DMS114 treated with DMSO at 0.1 percent for 48 hours (cell line): Measurements from ENCODE around the gene TACR1.
"Not testable (repeated sequence)": the region's sequence is repeated elsewhere in the genome, so short reads cannot be mapped to it uniquely, and the experiment has no call there.

Experiments used
- DNase-seq: peaks from one replicate; lab custom pipeline; 2025; ENCODE audit not compliant: unreplicated experiment; lab: John Stamatoyannopoulos, UW

The TACR1 gene, protein sequence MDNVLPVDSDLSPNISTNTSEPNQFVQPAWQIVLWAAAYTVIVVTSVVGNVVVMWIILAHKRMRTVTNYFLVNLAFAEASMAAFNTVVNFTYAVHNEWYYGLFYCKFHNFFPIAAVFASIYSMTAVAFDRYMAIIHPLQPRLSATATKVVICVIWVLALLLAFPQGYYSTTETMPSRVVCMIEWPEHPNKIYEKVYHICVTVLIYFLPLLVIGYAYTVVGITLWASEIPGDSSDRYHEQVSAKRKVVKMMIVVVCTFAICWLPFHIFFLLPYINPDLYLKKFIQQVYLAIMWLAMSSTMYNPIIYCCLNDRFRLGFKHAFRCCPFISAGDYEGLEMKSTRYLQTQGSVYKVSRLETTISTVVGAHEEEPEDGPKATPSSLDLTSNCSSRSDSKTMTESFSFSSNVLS

DNA sequence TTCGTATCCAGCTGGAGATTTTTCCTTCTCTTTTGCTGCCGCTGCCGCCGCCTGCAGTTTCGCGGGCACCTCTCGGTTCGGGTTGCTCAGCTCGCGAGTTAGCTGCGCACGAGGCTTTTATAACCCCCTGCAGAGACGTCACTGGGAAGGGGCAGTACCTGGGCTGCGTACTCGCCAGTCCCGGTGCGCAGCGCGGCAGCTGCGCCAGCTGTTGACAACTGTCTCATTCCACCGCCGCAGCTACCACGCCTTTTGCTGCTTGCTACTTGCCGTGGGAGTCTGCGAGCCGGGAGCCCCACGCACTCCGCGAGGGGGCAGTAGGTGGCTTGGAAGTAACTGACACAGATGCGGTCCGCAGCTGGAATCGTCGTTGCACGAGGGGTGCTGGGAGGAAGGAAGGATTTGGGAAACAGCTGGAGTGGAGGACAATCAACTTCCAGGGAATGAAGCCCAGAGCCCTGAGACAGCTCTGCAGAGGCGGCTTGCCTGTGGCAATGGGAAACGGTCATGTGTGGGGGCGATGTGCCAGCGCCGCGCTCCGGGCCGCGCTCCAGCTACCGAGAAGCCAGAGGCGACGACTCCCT is at the start of gene TACR1:
TSS of gene TACR1 (minus strand) at position 93 of the 584 bp plus-strand sequence. CDS start 586 bp downstream, outside the sequence.
- peak; percentile 11 for DNase-seq

- DNase-seq, result not testable (repeated sequence)
Observed at GRCh38 chr2:75248581-75248980, 49.3 kb upstream of the TACR1 start.

GRCh38 chr2:75246441-75247167 is 47.3 kb upstream of the TACR1 start:
- DNase-seq, result no peak

GRCh38 chr2:75243219-75243618 is 43.9 kb upstream of the TACR1 start:
- no peak for DNase-seq

- DNase-seq, result no peak
Observed at GRCh38 chr2:75241696-75242095, 42.4 kb upstream of the TACR1 start.

GRCh38 chr2:75238670-75239330 is 39.5 kb upstream of the TACR1 start:
- DNase-seq, result no peak

- no peak for DNase-seq
Observed at GRCh38 chr2:75237296-75237695, 38.0 kb upstream of the TACR1 start.

GRCh38 chr2:75233965-75234364 is 34.6 kb upstream of the TACR1 start:
- DNase-seq, result no peak

GRCh38 chr2:75226617-75227016 is 27.3 kb upstream of the TACR1 start:
- DNase-seq, result no peak

- DNase-seq, result no peak
Observed at GRCh38 chr2:75226099-75226498, 26.8 kb upstream of the TACR1 start.

DNA sequence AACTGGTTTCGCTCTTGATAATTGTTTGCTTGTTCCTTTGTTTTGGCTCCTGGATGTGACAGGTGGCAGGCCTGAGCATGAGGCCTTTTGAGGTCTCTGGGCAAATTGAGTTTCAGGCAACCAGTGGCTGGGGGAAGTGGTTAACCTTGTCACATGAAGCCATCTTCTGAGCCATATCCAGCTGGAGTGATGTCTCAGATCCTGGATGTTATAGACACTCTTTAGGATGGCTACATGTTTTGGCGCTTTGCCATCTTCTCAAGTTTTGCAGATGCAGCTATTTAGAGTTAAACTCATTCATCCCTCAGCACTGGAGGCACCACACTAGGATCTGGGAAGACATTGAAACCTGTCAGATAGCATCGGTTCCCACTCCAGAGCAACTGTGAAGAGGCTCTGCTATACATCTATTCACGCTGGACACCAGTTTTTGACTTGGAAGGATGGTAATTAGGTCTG is 25.3 kb upstream of the TACR1 start:
- no peak for DNase-seq

GRCh38 chr2:75222527-75222926 is 23.2 kb upstream of the TACR1 start:
- DNase-seq, result no peak

GRCh38 chr2:75221862-75222261 is 22.5 kb upstream of the TACR1 start:
- DNase-seq, result no peak

GRCh38 chr2:75219213-75219612 is 19.9 kb upstream of the TACR1 start:
- DNase-seq, result not testable (repeated sequence)

- DNase-seq, result no peak
Observed at GRCh38 chr2:75211266-75211770, 12.0 kb upstream of the TACR1 start.

GRCh38 chr2:75210409-75210808 is 11.1 kb upstream of the TACR1 start:
- DNase-seq, result no peak

DNA sequence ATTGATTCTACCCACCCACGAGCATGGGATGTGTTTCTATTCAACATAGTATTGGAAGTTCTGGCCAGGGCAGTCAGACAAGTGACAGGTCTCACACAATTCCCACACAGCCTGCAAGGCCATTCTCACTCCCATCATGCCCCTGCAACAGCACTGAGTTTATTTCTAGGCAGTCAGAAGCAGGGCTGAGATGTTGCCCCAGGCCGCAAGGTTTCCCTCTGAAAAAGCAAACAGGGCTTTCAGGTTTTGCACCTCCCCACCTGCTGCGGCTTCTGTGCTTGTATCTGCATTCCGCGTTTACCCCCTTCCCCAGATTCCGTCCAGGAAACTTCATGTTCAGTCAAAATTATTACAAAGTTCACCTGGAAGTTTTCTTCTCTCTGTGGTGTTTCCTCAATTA is 9.4 kb upstream of the TACR1 start:
- no peak for DNase-seq

GRCh38 chr2:75204833-75205232 is 5.5 kb upstream of the TACR1 start:
- DNase-seq, result no peak

DNA sequence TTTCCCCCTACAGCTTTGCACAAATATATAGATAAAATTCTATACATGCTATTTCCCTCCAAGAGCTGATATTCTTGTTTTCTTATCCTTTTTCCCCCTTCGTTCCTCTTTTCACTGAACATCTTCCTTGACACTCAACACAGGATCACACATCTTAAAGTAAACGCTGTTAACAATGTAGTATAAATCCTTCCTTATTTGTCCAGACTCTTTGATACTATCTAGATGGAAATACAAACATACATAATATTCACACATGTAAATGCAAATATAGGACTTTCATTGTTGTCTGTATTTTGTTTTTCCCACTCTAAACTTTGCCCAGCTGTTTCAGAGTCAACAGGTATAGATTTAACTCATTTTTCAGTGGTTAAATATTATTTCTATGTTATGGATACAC is 3.0 kb upstream of the TACR1 start:
- DNase-seq, result no peak

DNA sequence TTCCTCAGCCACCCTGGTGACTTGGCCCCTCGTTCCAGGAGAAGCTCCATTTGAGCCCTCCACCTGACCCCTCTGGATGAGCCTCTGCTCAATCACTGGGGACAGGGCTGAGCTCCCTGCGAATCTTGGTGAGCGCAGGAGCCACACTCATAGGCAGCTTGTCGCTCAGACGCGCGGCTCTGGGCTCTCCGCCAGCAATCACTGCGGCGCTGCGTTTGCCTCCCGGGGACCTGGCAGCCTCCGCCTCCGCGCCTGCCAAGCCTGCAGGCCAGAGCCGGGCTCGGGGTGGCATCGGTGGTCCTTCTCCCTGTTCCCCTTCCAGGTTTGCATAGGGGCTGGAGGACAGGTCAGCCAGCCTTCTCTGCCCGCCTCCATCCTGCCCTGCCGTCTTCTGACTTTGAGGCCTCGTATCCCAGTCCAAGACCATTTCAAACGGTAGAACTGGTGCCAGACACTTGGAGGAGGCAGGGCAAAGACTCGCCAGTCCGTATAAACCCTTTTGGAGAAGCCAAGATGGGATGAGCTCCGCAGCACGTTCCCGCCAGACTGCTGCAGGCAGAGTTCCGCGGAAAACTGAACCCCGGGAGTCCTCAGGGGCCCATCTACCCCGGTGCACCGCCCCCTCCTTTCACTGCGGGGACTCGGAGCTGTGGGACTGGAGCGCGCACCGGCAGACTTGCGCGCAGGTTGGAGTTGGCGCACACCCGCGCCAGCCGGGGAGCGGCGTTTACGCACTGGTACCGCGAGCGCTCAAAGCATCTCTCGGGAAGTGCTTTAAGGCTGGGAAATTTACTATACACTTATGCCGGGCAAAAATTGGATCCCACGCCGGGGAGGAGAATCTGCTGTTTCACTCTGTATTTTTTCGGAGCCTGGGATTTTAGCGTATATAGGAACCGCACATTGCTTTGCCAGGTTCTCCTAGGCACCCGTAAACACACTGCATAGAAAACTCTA is 1.1 kb upstream of the TACR1 start:
- DNase-seq, result peak; percentile 26
